HG03571 (cell line): Measurements from ENCODE around the gene SLC38A3.

Experiments used
- ATAC-seq: cut with Tn5 transposase; IDR thresholded peaks from one replicate; pipeline ENCODE4 v1.9.1; 2021; ENCODE audit not compliant: unreplicated experiment

SLC38A3 gene

GRCh38 chr3:50204804-50205412, at the start of gene SLC38A3:
Gene SLC38A3 (plus strand): TSS chr3:50205271. CDS start chr3:50214200, 8,929 bp downstream.
- ATAC-seq: no peak

GRCh38 chr3:50155491-50155878, 49.6 kb upstream of the SLC38A3 start:
- no peak for ATAC-seq

- ATAC-seq: no peak
Measured at GRCh38 chr3:50155891-50156290, 49.2 kb upstream of the SLC38A3 start.

GRCh38 chr3:50156549-50157493, 48.2 kb upstream of the SLC38A3 start:
- ATAC-seq: no peak

DNA sequence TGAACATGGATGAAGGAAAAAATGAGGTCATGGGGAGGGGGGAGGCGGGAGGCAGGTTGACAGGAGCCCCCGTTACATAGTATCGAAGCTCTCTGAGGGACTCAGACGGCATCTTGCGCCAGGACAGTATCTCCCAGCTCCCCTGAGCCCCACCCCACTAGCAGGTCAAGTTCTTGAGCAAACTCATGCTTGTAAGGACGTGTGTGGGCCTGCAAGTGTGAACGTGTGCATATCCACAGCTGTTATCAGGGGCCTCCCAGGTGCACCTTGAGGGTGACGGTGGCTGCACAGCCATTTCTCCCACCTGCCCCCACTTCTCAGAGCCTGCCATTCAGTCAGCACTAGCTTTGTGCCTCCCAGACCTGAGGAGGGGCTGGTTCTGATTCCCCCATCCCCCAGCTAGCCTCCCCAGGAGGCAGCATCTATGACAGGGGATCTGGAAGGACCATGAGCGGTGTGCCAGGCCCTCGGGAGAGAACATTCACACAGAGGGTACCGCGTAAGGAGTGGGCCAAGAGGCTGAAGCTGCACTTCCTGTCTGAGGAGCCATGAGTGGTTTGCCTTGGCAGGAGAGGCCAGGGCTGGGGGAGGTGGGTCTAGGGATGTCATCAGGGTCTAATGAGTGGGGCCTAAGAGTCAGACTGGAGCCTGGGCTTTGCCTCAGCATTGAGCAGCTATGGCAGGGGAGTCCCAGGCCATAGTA, 47.1 kb upstream of the SLC38A3 start:
- ATAC-seq: no peak

GRCh38 chr3:50158530-50159146, 46.4 kb upstream of the SLC38A3 start:
- ATAC-seq: no peak

- no peak for ATAC-seq
Measured at GRCh38 chr3:50160561-50160983, 44.5 kb upstream of the SLC38A3 start.

DNA sequence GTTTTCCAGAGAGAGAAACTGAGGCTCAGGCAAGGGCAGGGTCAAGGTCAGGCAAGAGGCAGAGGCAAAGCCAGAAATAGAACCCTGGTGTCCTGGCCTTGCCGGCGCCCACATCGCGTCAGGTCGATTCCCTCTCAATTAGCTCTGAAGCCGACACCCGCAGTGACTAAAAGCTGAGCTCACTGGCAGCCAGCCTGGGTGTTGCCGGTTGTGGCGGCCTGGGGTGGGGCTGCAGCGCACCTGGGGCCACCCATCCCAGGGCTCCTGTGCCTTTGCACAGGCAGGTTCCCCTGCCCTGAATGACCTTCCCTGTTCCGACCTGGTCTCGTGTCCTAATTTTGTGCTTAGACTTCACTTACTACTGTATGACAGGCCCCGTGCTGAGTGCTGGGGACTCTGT, 43.8 kb upstream of the SLC38A3 start:
- ATAC-seq: no peak

- ATAC-seq: no peak
Measured at GRCh38 chr3:50162034-50162883, 42.8 kb upstream of the SLC38A3 start.

GRCh38 chr3:50163572-50164455, 41.3 kb upstream of the SLC38A3 start:
- no peak for ATAC-seq

DNA sequence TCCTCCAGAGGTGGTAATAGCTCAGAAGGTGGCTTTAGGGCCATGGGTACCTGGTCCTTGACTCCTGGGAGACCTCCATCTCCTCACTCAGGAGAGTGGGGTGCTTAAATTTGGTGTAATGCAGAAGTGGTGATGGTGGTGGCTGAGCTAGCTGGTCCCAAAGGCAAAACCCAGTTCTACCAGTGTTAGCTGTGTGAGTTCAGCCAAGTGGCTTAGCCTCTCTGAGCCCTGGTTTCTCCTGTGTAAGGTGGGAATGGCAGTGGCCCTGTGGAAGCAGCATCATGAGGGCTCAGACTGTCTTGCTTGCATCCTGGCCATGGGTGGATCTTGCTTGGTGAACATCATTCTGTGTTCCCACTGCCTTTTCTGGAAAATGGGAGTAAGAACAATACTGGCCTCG, 40.6 kb upstream of the SLC38A3 start:
- ATAC-seq: no peak

DNA sequence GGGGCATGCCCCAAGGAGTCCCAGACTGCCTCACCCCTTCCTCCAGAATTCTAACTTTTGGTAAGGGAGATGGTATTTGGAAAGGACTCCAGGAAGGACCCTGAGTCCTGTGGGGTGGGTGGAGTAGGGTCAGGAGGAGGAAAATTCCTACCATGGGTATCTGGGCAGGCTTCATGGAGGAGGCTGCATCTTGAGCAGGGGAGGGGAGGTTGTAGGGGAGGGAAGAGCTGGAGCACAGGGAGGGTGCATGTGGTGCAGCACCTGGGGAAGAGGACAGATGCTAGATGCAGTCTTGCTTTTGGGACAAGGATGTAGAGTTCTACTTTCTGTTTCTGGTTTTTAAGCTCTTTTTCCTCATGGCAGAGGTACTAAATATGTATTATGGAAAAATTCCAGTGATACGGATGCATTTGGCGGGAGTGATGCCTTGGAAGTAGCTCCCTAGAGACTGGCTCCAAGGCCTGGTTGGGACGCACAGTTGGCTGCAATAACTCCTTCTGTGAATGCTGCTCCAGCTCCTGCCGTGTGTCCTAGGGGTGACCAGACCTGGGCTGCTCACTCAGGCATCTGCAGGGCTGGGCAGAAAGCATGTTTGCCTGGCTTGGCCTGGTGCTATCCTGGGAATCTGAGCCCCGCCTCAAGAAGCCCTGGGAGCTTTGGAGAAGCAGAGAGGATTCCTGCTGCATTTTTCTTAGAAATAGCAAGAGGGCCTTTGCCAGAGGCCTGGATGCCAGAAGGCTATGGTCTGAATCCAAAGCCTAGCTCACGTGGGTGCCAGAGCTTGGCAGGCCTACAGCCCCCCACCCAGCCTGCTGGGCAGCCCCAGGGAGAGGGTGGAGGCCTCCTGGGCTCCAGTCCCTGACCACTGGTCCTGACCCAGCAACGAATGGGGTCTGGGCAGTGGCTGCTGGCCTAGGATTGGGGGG, 39.8 kb upstream of the SLC38A3 start:
- no peak for ATAC-seq

DNA sequence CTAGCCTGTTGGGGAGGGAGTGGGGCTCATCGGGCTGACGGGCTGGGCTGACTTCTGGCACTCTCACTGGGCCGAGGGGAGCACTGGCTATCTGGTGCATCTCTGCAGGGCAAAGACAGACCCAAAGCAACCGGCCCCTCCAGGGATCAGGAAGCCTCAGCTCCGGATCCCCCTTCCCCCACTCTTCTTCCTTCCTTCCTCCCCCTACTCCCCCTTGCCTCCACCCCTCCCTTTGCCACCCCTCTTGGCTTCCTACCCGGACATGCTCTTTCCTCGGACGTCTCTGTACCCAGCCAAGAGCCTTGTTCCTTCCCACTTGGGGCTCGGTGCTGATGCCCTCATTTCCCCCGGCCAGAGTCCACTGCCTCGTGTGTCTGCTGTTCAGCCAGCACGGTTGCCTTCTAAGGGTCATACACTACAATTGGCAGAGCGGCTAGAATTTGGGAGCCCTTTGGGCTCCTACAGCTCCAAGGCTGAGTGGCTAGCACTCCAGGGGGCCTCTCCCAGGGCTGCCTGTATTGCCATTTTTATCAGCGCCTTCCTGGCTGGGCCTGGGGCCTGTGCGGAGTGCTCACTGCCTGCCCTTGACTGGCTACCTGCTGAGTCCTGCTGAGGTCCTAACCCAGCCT, 39.0 kb upstream of the SLC38A3 start:
- no peak for ATAC-seq

GRCh38 chr3:50166620-50167019, 38.5 kb upstream of the SLC38A3 start:
- ATAC-seq: no peak

DNA sequence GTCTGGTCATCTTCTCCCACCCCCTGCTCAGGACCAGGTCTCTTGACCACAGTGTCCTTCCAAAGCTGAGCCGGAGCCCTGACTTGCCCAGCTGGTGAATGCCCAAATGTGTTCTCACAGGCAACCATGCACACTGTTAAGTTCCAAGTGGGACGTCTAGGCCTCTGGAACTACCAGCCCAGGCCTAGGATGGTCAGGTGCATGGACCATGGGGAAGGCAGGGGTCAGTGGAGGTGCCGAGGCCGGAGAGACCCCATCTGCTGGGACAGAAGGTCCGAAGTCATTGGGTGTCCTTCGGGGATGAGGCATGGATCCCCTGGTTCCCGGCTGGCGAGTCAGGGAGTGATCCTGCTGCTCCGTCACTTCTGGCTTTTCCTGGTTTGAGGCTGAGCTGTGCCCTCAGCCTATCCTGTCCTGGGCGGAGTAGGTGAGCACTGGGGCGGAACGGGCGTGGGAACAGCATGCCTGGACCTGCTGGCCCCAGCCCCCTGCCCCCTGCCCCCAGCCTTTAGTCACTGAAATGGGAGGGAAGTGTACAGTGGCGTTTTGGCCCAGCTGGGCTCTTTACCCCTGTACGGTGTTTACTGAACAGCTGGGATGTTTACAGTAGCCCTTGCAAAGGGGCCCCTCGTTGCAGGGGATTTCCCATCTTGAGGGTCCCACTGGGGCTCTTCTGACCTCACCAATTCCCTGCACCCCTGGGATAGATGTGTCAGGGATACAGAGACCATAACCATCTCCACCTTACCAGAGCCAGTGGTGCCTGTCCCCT, 37.8 kb upstream of the SLC38A3 start:
- ATAC-seq: no peak

GRCh38 chr3:50167841-50168209, 37.2 kb upstream of the SLC38A3 start:
- no peak for ATAC-seq

GRCh38 chr3:50168388-50168787, 36.7 kb upstream of the SLC38A3 start:
- no peak for ATAC-seq
